HEK293T (cell line): ENCODE measurements around the gene RAD50.

Experiments used
- CTCF ChIA-PET: fragments of 350-600 bp; formaldehyde crosslinking; extraction: SDS; loops from one replicate; lab custom pipeline; 2021; ENCODE audit warnings: antibody characterized with exemption, inconsistent platforms; lab: Yijun Ruan, JAX
- POLR2A ChIA-PET: fragments of 350-600 bp; formaldehyde crosslinking; extraction: SDS; loops from one replicate; lab custom pipeline; 2020; ENCODE audit warnings: antibody characterized with exemption, inconsistent platforms; lab: Yijun Ruan, JAX
- DNase-seq: peaks from one replicate; pipeline ENCODE4 v3.0.0; 2012; ENCODE audit warnings: mixed read lengths; ENCODE audit errors: extremely low spot score
- ARNT ChIP-seq: fragments of 450-650 bp; IDR thresholded peaks from 2 replicates; pipeline ENCODE4 v1.6.1; 2017; ENCODE audit warnings: mild to moderate bottlenecking
- BHLHE40 ChIP-seq: fragments of 450-650 bp; IDR thresholded peaks from 2 replicates; pipeline ENCODE4 v1.6.1; 2016; ENCODE audit warnings: mild to moderate bottlenecking, moderate library complexity, borderline replicate concordance
- CTBP1 ChIP-seq: fragments of 450-650 bp; IDR thresholded peaks from 2 replicates; pipeline ENCODE4 v1.6.1; 2016; ENCODE audit warnings: borderline replicate concordance
- ELF4 ChIP-seq: fragments of 450-650 bp; IDR thresholded peaks from 2 replicates; pipeline ENCODE4 v1.6.1; 2017; ENCODE audit warnings: antibody characterized with exemption
- FOXA1 ChIP-seq: fragments of 450-650 bp; IDR thresholded peaks from 2 replicates; pipeline ENCODE4 v1.6.1; 2016; ENCODE audit warnings: mild to moderate bottlenecking
- FOXK2 ChIP-seq: fragments of 450-650 bp; IDR thresholded peaks from 2 replicates; pipeline ENCODE4 v1.6.1; 2016; ENCODE audit warnings: mild to moderate bottlenecking
- FOXM1 ChIP-seq: fragments of 450-650 bp; IDR thresholded peaks from 2 replicates; pipeline ENCODE4 v1.6.1; 2017; ENCODE audit warnings: mild to moderate bottlenecking, borderline replicate concordance
- HDGF ChIP-seq: fragments of 450-650 bp; IDR thresholded peaks from 2 replicates; pipeline ENCODE4 v1.6.1; 2017; ENCODE audit warnings: antibody characterized with exemption, borderline replicate concordance
- L3MBTL2 ChIP-seq: fragments of 450-650 bp; conservative IDR thresholded peaks from 2 replicates; pipeline ENCODE4 v1.6.1; 2016; ENCODE audit warnings: mild to moderate bottlenecking
- LEF1 ChIP-seq: fragments of 450-650 bp; IDR thresholded peaks from 2 replicates; pipeline ENCODE4 v1.6.1; 2017; ENCODE audit warnings: mild to moderate bottlenecking, borderline replicate concordance
- NFRKB ChIP-seq: fragments of 450-650 bp; IDR thresholded peaks from 2 replicates; pipeline ENCODE4 v1.6.1; 2016; ENCODE audit warnings: mild to moderate bottlenecking, moderate library complexity
- PKNOX1 ChIP-seq: fragments of 450-650 bp; IDR thresholded peaks from 2 replicates; pipeline ENCODE4 v1.6.1; 2016
- SP1 ChIP-seq: fragments of 450-650 bp; IDR thresholded peaks from 2 replicates; pipeline ENCODE4 v1.6.1; 2017
- SUZ12 ChIP-seq: fragments of 450-650 bp; IDR thresholded peaks from 2 replicates; pipeline ENCODE4 v1.6.1; 2016; ENCODE audit warnings: mild to moderate bottlenecking
- TARDBP ChIP-seq: fragments of 450-650 bp; IDR thresholded peaks from 2 replicates; pipeline ENCODE4 v1.6.1; 2016
- ZNF384 ChIP-seq: fragments of 450-650 bp; IDR thresholded peaks from 2 replicates; pipeline ENCODE4 v1.6.1; 2016

The RAD50 gene

GRCh38 chr5:132663771-132664695 lies 107.3 kb downstream of the RAD50 start:
- POLR2A ChIA-PET, result no interaction called here
- no peak for DNase-seq
- CTCF ChIA-PET, result interaction anchor here (1.0 kb wide), 1 partner anchor 202 kb away, joined by 4 read pairs; the partner anchor contains the start of gene GDF9
- TF ChIP-seq FOXM1 (no peak), HDGF (no peak), NFRKB (no peak), CTBP1 (no peak), ZNF384 (no peak), FOXK2 (no peak)

GRCh38 chr5:132664696-132665209 lies 108.0 kb downstream of the RAD50 start:
- TF ChIP-seq LEF1 (no peak), FOXK2 (no peak), ELF4 (no peak), TARDBP (no peak), FOXM1 (no peak), ZNF384 (no peak), PKNOX1 (no peak), SUZ12 (no peak), CTBP1 (no peak)
- no peak for DNase-seq
- ChIA-PET CTCF (interaction anchor here (1.0 kb wide), 1 partner anchor 201 kb away, joined by 4 read pairs; the partner anchor contains the start of gene GDF9), POLR2A (no interaction called here)

GRCh38 chr5:132665574-132666080 lies 108.8 kb downstream of the RAD50 start:
- no peak for DNase-seq
- POLR2A ChIA-PET, result no interaction called here
- CTCF ChIA-PET, result no interaction called here
- TF ChIP-seq FOXM1 (no peak), LEF1 (no peak), SP1 (no peak), FOXA1 (no peak), NFRKB (no peak), L3MBTL2 (no peak), SUZ12 (no peak), BHLHE40 (no peak), CTBP1 (no peak), ZNF384 (no peak), HDGF (no peak), ARNT (no peak), PKNOX1 (no peak), TARDBP (no peak)

GRCh38 chr5:132666310-132667123 lies 109.7 kb downstream of the RAD50 start:
- CTCF ChIA-PET, result no interaction called here
- DNase-seq, result no peak
- POLR2A ChIA-PET, result no interaction called here

GRCh38 chr5:132667309-132667708 lies 110.5 kb downstream of the RAD50 start:
- ChIA-PET POLR2A (no interaction called here), CTCF (no interaction called here)
- TF ChIP-seq ELF4, result no peak
- no peak for TF ChIP-seq SP1
- no peak for TF ChIP-seq L3MBTL2
- TF ChIP-seq LEF1, result no peak
- no peak for DNase-seq

More at GRCh38 chr5:132666310-132667123, 109.7 kb downstream of the RAD50 start:
- no peak for TF ChIP-seq BHLHE40
- no peak for TF ChIP-seq SUZ12
- no peak for TF ChIP-seq FOXA1
- no peak for TF ChIP-seq ZNF384
- no peak for TF ChIP-seq HDGF
- TF ChIP-seq L3MBTL2, result no peak
- no peak for TF ChIP-seq NFRKB
- no peak for TF ChIP-seq SP1
- no peak for TF ChIP-seq FOXM1
- no peak for TF ChIP-seq TARDBP
- no peak for TF ChIP-seq LEF1
- no peak for TF ChIP-seq ELF4
- TF ChIP-seq FOXK2, result no peak
- TF ChIP-seq ARNT, result no peak
- no peak for TF ChIP-seq CTBP1
- TF ChIP-seq PKNOX1, result no peak
